Hepatocyte (in vitro differentiated cells): ENCODE data around the gene ST6GAL2. TPM values are rescaled to one million over a fixed set of nuclear protein-coding genes. Genes with fewer than 3 reads are reported as not detected.

Source experiments
- DNase-seq: peaks from one replicate; pipeline ENCODE4 v3.0.0-alpha.2; 2016; ENCODE audit warnings: low spot score
- H2AFZ ChIP-seq: fragments of 200-600 bp; sonication (generic); 2 replicates; pipeline ENCODE4 v1.6.0; 2016; ENCODE audit warnings: antibody characterized with exemption, mild to moderate bottlenecking
- H3K27ac ChIP-seq: fragments of 200-600 bp; sonication (generic); 2 replicates; pipeline ENCODE4 v1.5.1; 2016; ENCODE audit warnings: mild to moderate bottlenecking
- H3K27me3 ChIP-seq: fragments of 200-600 bp; sonication (generic); 2 replicates; pipeline ENCODE4 v1.6.1; 2016
- H3K36me3 ChIP-seq: fragments of 200-600 bp; sonication (generic); replicated peaks from 2 replicates; pipeline ENCODE4 v1.5.1; 2016; ENCODE audit warnings: low read depth; ENCODE audit not compliant: insufficient read depth
- H3K4me1 ChIP-seq: fragments of 200-600 bp; sonication (generic); 2 replicates; pipeline ENCODE4 v1.5.1; 2016; ENCODE audit warnings: mild to moderate bottlenecking, moderate library complexity; ENCODE audit not compliant: insufficient read depth
- H3K4me2 ChIP-seq: fragments of 200-600 bp; sonication (generic); 2 replicates; pipeline ENCODE4 v1.6.0; 2016
- H3K4me3 ChIP-seq: fragments of 200-600 bp; sonication (generic); 2 replicates; pipeline ENCODE4 v1.5.1; 2016; ENCODE audit warnings: mild to moderate bottlenecking
- H3K79me2 ChIP-seq: fragments of 200-600 bp; sonication (generic); 2 replicates; pipeline ENCODE4 v1.6.0; 2017; ENCODE audit warnings: mild to moderate bottlenecking
- H3K9me2 ChIP-seq: fragments of 200-600 bp; sonication (generic); replicated peaks from 2 replicates; pipeline ENCODE4 v1.6.0; 2017; ENCODE audit warnings: mild to moderate bottlenecking; ENCODE audit not compliant: insufficient read depth
- H3K9me3 ChIP-seq: fragments of 200-600 bp; sonication (generic); 2 replicates; pipeline ENCODE4 v1.5.1; 2016; ENCODE audit warnings: low read depth, mild to moderate bottlenecking
- H4K20me1 ChIP-seq: fragments of 200-600 bp; sonication (generic); 2 replicates; pipeline ENCODE4 v1.6.0; 2016; ENCODE audit warnings: mild to moderate bottlenecking; ENCODE audit not compliant: insufficient read depth, poor library complexity, severe bottlenecking
- CTCF ChIP-seq: fragments of 200-600 bp; sonication (generic); IDR thresholded peaks from 2 replicates; pipeline ENCODE4 v1.5.1; 2016; ENCODE audit warnings: antibody characterized with exemption, mild to moderate bottlenecking; ENCODE audit not compliant: poor library complexity
- EZH2 ChIP-seq: fragments of 200-600 bp; sonication (generic); IDR thresholded peaks from 2 replicates; pipeline ENCODE4 v1.6.1; 2016; ENCODE audit warnings: antibody characterized with exemption, mild to moderate bottlenecking, borderline replicate concordance
- EZH2phosphoT487 ChIP-seq: fragments of 200-600 bp; sonication (generic); IDR thresholded peaks from one replicate; pipeline ENCODE4 v1.6.1; 2018; ENCODE audit warnings: antibody characterized with exemption, mild to moderate bottlenecking, low read depth, moderate library complexity; ENCODE audit not compliant: unreplicated experiment, severe bottlenecking
- WGBS: methylation state at CpG from one replicate; pipeline ENCODE4 v1.1.6; 2016; ENCODE audit warnings: low lambda C conversion rate; ENCODE audit errors: missing lambda C conversion rate; 5-methylcytosine and 5-hydroxymethylcytosine counted together
- polyA plus RNA-seq: library from polyadenylated mRNA; unstranded; fragments of >200 nt; fragmentation: Nextera tagmentation; extraction: Ambion mirVana; gene quantifications from 2 replicates; pipeline ENCODE4 v1.2.1, GENCODE V29; 2016
- total RNA-seq: library from RNA; depleted of rRNA; stranded (reverse); fragments of >200 nt; gene quantifications from 2 replicates; pipeline ENCODE4 v1.2.3, GENCODE V29; 2014

Gene ST6GAL2
- total and polyA plus RNA-seq, 2 experiments from 2014 or later: 3.2 to 14.4 TPM

GRCh38 chr2:106863387-106863786 is 22.6 kb downstream of the ST6GAL2 start:
- H3K79me2 ChIP-seq: no peaks in the 10 kb centered on the region
- H3K9me2 ChIP-seq: no peaks in the 10 kb centered on the region
- WGBS: 52% methylated on average over 8 of the region's 8 CpGs
- H3K4me3 ChIP-seq: no peak overlapping the region
- H2AFZ ChIP-seq: no peak overlapping the region
- no peak overlapping the region for H3K4me2 ChIP-seq
- no peaks in the 10 kb centered on the region for H3K4me1 ChIP-seq
- no peaks in the 10 kb centered on the region for H4K20me1 ChIP-seq
- no peaks in the 10 kb centered on the region for H3K27me3 ChIP-seq
- DNase-seq: peak; percentile 16
- H3K36me3 ChIP-seq: no peaks in the 10 kb centered on the region
- no peaks in the 10 kb centered on the region for H3K9me3 ChIP-seq
- H3K27ac ChIP-seq: no peak overlapping the region
- TF ChIP-seq EZH2 (no peak), CTCF (peak; percentile 37)

- H3K27ac ChIP-seq: no peak overlapping the region
- no peaks in the 10 kb centered on the region for H3K4me1 ChIP-seq
- 94% methylated on average over 4 of the region's 4 CpGs for WGBS
- DNase-seq: no peak
- H3K4me2 ChIP-seq: no peak overlapping the region
- H3K36me3 ChIP-seq: no peaks in the 10 kb centered on the region
- no peaks in the 10 kb centered on the region for H3K9me2 ChIP-seq
- no peaks in the 10 kb centered on the region for H4K20me1 ChIP-seq
- no peaks in the 10 kb centered on the region for H3K9me3 ChIP-seq
- H3K4me3 ChIP-seq: no peak overlapping the region
- no peaks in the 10 kb centered on the region for H3K79me2 ChIP-seq
- no peak overlapping the region for H2AFZ ChIP-seq
- no peaks in the 10 kb centered on the region for H3K27me3 ChIP-seq
- no peak for TF ChIP-seq EZH2phosphoT487
- no peak for TF ChIP-seq CTCF
- no peak for TF ChIP-seq EZH2
Observed at GRCh38 chr2:106859498-106859897, 26.5 kb downstream of the ST6GAL2 start.

GRCh38 chr2:106858810-106859209 is 27.2 kb downstream of the ST6GAL2 start:
- H3K4me3 ChIP-seq: no peak overlapping the region
- H4K20me1 ChIP-seq: no peaks in the 10 kb centered on the region
- DNase-seq: no peak
- no peaks in the 10 kb centered on the region for H3K9me2 ChIP-seq
- H3K79me2 ChIP-seq: no peaks in the 10 kb centered on the region
- no peak overlapping the region for H3K27ac ChIP-seq
- H3K4me2 ChIP-seq: no peak overlapping the region
- no peaks in the 10 kb centered on the region for H3K36me3 ChIP-seq
- H3K27me3 ChIP-seq: no peaks in the 10 kb centered on the region
- WGBS: 85% methylated on average over 2 of the region's 2 CpGs
- TF ChIP-seq CTCF (no peak), EZH2phosphoT487 (no peak), EZH2 (no peak)
- no peaks in the 10 kb centered on the region for H3K4me1 ChIP-seq
- H2AFZ ChIP-seq: no peak overlapping the region
- H3K9me3 ChIP-seq: no peaks in the 10 kb centered on the region

GRCh38 chr2:106857882-106858478 is 28.0 kb downstream of the ST6GAL2 start:
- Histone ChIP-seq H3K4me1 (no peaks in the 10 kb centered on the region), H3K79me2 (no peaks in the 10 kb centered on the region), H3K27me3 (no peaks in the 10 kb centered on the region), H3K9me3 (no peaks in the 10 kb centered on the region), H3K4me2 (no peak overlapping the region), H2AFZ (no peak overlapping the region), H3K36me3 (no peaks in the 10 kb centered on the region), H3K4me3 (no peak overlapping the region), H3K9me2 (no peaks in the 10 kb centered on the region), H3K27ac (no peak overlapping the region), H4K20me1 (no peaks in the 10 kb centered on the region)
- no peak for DNase-seq
- TF ChIP-seq EZH2phosphoT487: no peak
- no peak for TF ChIP-seq CTCF
